KMS-11 (cell line): ENCODE results near the gene SUGCT.
"Not testable (repeated sequence)": the region's sequence is repeated elsewhere in the genome, so short reads cannot be mapped to it uniquely, and the experiment has no call there.

ENCODE experiments used
- H2AFZ ChIP-seq: fragments of 200-600 bp; sonication (generic); 2 replicates; pipeline ENCODE4 v1.6.1; 2016; ENCODE audit warnings: antibody characterized with exemption, mixed run types, low read depth
- H3K27ac ChIP-seq: fragments of 200-600 bp; sonication (generic); 2 replicates; pipeline ENCODE4 v1.6.1; 2016; ENCODE audit warnings: mild to moderate bottlenecking, mixed run types
- H3K27me3 ChIP-seq: fragments of 200-600 bp; sonication (generic); 2 replicates; pipeline ENCODE4 v1.6.1; 2017; ENCODE audit warnings: mild to moderate bottlenecking, low read depth, mixed run types, moderate library complexity; ENCODE audit not compliant: insufficient read depth
- H3K36me3 ChIP-seq: fragments of 200-600 bp; sonication (generic); 2 replicates; pipeline ENCODE4 v1.6.1; 2017; ENCODE audit warnings: mild to moderate bottlenecking, mixed run types; ENCODE audit not compliant: insufficient read depth
- H3K4me1 ChIP-seq: fragments of 200-600 bp; sonication (generic); 2 replicates; pipeline ENCODE4 v1.6.1; 2016; ENCODE audit warnings: mild to moderate bottlenecking, low read depth, mixed run types; ENCODE audit not compliant: poor library complexity, severe bottlenecking
- H3K4me2 ChIP-seq: fragments of 200-600 bp; sonication (generic); 2 replicates; pipeline ENCODE4 v1.7.0; 2016; ENCODE audit warnings: mild to moderate bottlenecking, mixed run types
- H3K4me3 ChIP-seq: fragments of 200-600 bp; sonication (generic); IDR thresholded peaks from 2 replicates; pipeline ENCODE4 v1.6.1; 2017; ENCODE audit warnings: low read depth, low read length, mixed read lengths; ENCODE audit not compliant: insufficient read depth
- H3K79me2 ChIP-seq: fragments of 200-600 bp; sonication (generic); 2 replicates; pipeline ENCODE4 v1.6.1; 2016; ENCODE audit warnings: low read depth, mixed run types; ENCODE audit not compliant: insufficient read depth
- H3K9ac ChIP-seq: fragments of 200-600 bp; sonication (generic); 2 replicates; pipeline ENCODE4 v1.6.1; 2016; ENCODE audit warnings: mild to moderate bottlenecking, mixed run types
- H4K20me1 ChIP-seq: fragments of 200-600 bp; sonication (generic); 2 replicates; pipeline ENCODE4 v1.6.1; 2016; ENCODE audit warnings: mild to moderate bottlenecking, mixed run types; ENCODE audit not compliant: insufficient read depth
- TF ChIP-seq, protein P1 (sequence below): fragments of 200-600 bp; sonication (generic); conservative IDR thresholded peaks from 2 replicates; pipeline ENCODE4 v1.6.1; 2017; ENCODE audit warnings: low read depth, mild to moderate bottlenecking, antibody characterized with exemption, low read length, moderate library complexity, mixed read lengths

SUGCT gene

DNA sequence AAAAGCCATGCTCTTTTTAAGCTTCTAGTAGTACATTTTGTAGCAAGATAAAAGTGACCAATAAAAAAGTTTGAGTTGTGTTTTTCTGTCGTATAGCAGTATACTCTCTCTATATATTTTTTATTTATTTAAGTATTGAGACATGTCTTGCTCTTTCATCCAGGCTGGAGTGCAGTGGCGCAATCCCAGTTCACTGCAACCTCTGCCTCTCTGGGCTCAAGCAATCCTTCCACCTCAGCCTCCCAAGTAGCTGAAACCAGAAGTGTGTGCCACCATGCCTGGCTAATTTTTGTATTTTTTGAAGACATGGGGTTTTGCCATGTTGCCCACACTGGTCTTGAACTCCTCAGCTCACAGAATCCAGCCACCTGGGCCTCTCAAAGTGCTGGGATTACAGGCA lies 2.8 kb downstream of the SUGCT start:
- TF ChIP-seq, protein P1, sequence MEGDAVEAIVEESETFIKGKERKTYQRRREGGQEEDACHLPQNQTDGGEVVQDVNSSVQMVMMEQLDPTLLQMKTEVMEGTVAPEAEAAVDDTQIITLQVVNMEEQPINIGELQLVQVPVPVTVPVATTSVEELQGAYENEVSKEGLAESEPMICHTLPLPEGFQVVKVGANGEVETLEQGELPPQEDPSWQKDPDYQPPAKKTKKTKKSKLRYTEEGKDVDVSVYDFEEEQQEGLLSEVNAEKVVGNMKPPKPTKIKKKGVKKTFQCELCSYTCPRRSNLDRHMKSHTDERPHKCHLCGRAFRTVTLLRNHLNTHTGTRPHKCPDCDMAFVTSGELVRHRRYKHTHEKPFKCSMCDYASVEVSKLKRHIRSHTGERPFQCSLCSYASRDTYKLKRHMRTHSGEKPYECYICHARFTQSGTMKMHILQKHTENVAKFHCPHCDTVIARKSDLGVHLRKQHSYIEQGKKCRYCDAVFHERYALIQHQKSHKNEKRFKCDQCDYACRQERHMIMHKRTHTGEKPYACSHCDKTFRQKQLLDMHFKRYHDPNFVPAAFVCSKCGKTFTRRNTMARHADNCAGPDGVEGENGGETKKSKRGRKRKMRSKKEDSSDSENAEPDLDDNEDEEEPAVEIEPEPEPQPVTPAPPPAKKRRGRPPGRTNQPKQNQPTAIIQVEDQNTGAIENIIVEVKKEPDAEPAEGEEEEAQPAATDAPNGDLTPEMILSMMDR = no peak
- Histone ChIP-seq H3K27me3 (no peaks in the 10 kb centered on the region), H2AFZ (no peak overlapping the region), H4K20me1 (no peaks in the 10 kb centered on the region), H3K9ac (no peak overlapping the region), H3K27ac (no peak overlapping the region), H3K4me1 (peaks cover 9% of the 10 kb centered on the region), H3K79me2 (peaks cover 17% of the 10 kb centered on the region), H3K4me3 (no peak overlapping the region), H3K36me3 (no peaks in the 10 kb centered on the region), H3K4me2 (no peak overlapping the region)

DNA sequence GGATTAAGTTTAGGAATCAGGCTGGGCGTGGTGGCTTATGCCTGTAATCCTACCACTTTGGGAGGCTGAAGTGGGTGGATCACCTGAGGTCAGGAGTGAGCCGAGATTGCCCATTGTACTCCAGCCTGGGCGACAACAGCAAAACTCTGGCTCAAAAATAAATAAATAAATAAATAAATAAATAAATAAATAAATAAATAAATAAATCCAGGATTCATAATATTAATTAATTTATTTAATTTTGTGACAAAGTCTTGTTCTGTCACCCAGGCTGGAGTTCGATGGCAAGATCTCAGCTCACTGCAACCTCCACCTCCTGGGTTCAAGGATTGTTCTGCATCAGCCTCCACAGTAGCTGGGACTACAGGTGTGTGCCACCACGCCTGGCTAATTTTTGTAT lies 4.2 kb downstream of the SUGCT start:
- no peak overlapping the region for H3K4me3 ChIP-seq
- no peaks in the 10 kb centered on the region for H4K20me1 ChIP-seq
- H3K4me1 ChIP-seq = no peaks in the 10 kb centered on the region
- H3K36me3 ChIP-seq = no peaks in the 10 kb centered on the region
- no peak overlapping the region for H3K9ac ChIP-seq
- H3K79me2 ChIP-seq = peaks cover 2% of the 10 kb centered on the region; the same call in 1 of the 2 replicates
- no peak overlapping the region for H3K27ac ChIP-seq
- H3K4me2 ChIP-seq = no peak overlapping the region
- H3K27me3 ChIP-seq = no peaks in the 10 kb centered on the region
- TF ChIP-seq, protein P1 = no peak
- H2AFZ ChIP-seq = no peak overlapping the region

DNA sequence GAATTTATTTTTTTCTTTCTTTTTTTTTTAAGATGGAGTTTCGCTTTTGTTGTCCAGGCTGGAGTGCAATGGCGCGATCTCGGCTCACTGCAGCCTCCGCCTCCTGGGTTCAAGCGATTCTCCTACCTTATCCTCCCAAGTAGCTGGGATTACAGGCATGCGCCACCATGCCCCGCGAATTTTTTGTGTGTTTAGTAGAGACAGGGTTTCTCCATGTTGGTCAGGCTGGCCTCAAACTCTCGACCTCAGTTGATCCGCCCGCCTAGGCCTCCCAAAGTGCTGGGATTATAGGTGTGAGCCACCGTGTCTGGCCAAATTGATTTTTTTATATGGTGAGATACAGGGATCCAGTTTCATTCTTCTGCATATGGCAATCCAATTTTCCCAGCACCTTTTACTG lies 5.1 kb downstream of the SUGCT start:
- H3K9ac ChIP-seq, H3K27me3 ChIP-seq, H3K4me2 ChIP-seq, H3K27ac ChIP-seq, H3K4me3 ChIP-seq, H3K36me3 ChIP-seq, H3K4me1 ChIP-seq, H2AFZ ChIP-seq, H4K20me1 ChIP-seq, H3K79me2 ChIP-seq: not testable (repeated sequence)

DNA sequence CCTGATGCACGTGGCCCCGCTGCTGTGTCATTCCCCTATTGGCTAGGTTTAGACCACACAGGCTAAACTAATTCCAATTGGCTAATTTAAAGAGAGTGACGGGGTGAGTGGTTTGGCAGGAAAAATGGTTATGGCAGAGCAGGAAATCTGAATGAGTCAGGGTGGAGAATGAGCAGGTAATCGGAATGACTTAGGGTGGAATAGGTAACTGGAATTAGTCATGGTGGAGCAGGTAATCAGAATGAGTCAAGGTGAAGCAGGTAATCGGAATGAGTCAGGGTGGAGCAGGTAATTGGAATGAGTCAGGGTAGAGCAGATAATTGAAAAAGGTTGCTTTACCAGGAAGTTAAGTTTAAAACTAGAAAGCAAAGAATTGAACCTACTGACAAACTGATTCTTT lies 7.1 kb downstream of the SUGCT start:
- H3K4me3 ChIP-seq, H2AFZ ChIP-seq, H3K4me2 ChIP-seq, H3K4me1 ChIP-seq, H3K27me3 ChIP-seq, H3K27ac ChIP-seq, H4K20me1 ChIP-seq, H3K9ac ChIP-seq, H3K36me3 ChIP-seq, H3K79me2 ChIP-seq: not testable (repeated sequence)

DNA sequence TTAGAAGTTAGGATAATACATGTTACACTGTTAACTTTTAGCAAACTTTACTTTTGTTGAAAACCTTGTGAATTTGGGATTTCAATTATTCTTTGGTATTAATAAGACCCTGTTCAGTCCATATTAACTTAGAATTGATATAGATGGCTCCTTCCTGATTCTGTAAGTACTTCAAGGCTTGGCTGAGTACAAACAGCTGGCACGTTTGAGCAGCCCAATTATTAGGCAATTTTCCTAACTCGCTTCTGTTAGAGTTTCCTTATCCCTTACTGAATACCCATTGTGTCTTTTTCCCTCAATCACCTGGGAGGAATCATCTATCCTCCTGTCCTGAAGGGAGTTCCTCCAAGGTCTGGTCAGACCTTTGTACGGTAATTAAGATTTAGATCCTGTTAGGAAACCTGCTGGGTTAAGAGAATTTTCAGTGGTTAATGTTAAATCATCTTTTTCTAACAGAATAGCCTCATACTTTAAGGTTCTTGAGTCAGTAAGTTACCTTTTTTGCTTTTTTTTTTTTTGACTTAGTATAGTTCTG lies 10.9 kb downstream of the SUGCT start:
- not testable (repeated sequence) for H3K27ac ChIP-seq, H2AFZ ChIP-seq, H3K79me2 ChIP-seq, H3K4me2 ChIP-seq, H4K20me1 ChIP-seq, H3K4me3 ChIP-seq, H3K4me1 ChIP-seq, H3K36me3 ChIP-seq, H3K27me3 ChIP-seq, H3K9ac ChIP-seq

DNA sequence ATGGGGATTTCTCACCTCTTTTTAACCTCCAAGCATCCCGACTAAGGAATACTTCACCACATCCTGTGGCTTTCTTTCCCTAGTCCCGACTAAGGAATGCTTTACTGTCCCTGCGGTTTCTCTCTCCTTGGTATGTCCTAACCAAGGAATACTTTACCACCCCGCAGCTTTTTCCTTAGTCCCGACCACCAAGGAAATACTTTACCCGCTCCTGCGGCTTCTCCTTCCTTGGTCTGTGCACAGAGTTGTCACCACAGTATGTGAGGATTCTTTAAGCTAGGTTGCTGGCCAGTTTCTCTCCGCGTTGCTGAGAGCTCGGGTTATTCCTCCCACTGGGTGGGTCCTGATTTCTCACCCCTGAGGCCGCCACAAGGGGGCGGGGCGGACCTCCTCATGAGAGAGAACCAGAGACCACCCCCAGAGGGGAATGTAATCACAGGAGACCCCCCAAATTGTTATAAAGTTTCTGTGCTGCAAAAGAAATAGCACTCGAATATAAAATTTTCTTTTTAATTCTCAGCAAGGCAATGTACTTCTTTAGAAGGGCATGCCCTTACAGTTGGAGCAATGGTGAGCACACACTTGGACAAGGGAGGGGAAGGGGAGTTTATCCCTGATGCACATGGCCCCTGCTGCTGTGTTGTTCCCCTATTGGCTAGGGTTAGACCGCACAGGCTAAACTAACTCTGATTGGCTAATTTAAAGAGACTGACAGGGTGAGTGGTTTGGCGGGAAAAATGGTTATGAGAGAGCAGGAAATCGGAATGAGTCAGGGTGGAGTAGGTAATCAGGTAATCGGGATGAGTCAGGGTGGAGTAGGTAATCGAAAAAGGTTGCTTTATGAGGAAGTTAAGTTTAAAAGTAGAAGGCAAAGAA lies 12.8 kb downstream of the SUGCT start:
- no peak overlapping the region for H3K27ac ChIP-seq
- no peaks in the 10 kb centered on the region for H3K4me1 ChIP-seq
- H2AFZ ChIP-seq = no peak overlapping the region
- TF ChIP-seq, protein P1 = no peak
- H4K20me1 ChIP-seq = no peaks in the 10 kb centered on the region
- no peaks in the 10 kb centered on the region for H3K27me3 ChIP-seq
- H3K9ac ChIP-seq = no peak overlapping the region
- H3K79me2 ChIP-seq = no peaks in the 10 kb centered on the region
- no peaks in the 10 kb centered on the region for H3K36me3 ChIP-seq
- no peak overlapping the region for H3K4me3 ChIP-seq
- H3K4me2 ChIP-seq = no peak overlapping the region

DNA sequence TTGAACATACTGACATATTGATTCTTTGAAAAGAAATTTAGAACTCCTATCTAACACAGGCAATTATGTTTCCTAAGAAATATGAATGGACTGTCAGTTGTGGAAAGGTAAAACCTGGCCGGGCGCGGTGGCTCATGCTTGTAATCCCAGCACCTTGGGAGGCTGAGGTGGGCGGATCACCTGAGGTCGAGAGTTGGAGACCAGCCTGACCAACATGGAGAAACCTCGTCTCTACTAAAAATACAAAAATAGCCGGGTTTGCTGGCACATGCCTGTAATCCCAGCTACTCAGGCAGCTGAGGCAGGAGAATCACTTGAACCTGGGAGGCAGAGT lies 13.4 kb downstream of the SUGCT start:
- not testable (repeated sequence) for H3K27ac ChIP-seq, H3K27me3 ChIP-seq, H3K4me1 ChIP-seq, H3K4me2 ChIP-seq, H3K9ac ChIP-seq, H2AFZ ChIP-seq, H3K4me3 ChIP-seq, H3K79me2 ChIP-seq, H3K36me3 ChIP-seq, H4K20me1 ChIP-seq
